CD4-positive, alpha-beta T cell treated with Interleukin-15 for 4 hours (primary cell): ENCODE measurements around the gene ARHGAP19.
"Not testable (repeated sequence)": the region's sequence is repeated elsewhere in the genome, so short reads cannot be mapped to it uniquely, and the experiment has no call there.

ENCODE experiments used
- DNase-seq: peaks from one replicate; pipeline ENCODE4 v3.0.0-alpha.2; 2020; ENCODE audit warnings: low spot score

ARHGAP19 gene

GRCh38 chr10:97321032-97321803, 28.8 kb upstream of the ARHGAP19 start:
- DNase-seq = no peak

- no peak for DNase-seq
Measured at GRCh38 chr10:97320480-97321031, 28.1 kb upstream of the ARHGAP19 start.

- peak; percentile 61 for DNase-seq
Measured at GRCh38 chr10:97319671-97320479, 27.4 kb upstream of the ARHGAP19 start.

GRCh38 chr10:97318772-97319651, 26.6 kb upstream of the ARHGAP19 start, which contains the start of gene FRAT1:
TSS of gene FRAT1 (plus strand) at chr10:97319271. CDS start at chr10:97319454, 183 bp downstream.
- DNase-seq = peak; percentile 89

- DNase-seq = no peak
Measured at GRCh38 chr10:97314671-97315070, 22.2 kb upstream of the ARHGAP19 start.

- no peak for DNase-seq
Measured at GRCh38 chr10:97312897-97313296, 20.5 kb upstream of the ARHGAP19 start.

GRCh38 chr10:97311111-97311626, 18.7 kb upstream of the ARHGAP19 start:
- DNase-seq = no peak

- DNase-seq = no peak
Measured at GRCh38 chr10:97307866-97308780, 15.7 kb upstream of the ARHGAP19 start.

GRCh38 chr10:97307441-97307840, 15.0 kb upstream of the ARHGAP19 start:
- DNase-seq = no peak

- no peak for DNase-seq
Measured at GRCh38 chr10:97302088-97302791, 9.8 kb upstream of the ARHGAP19 start.

GRCh38 chr10:97300980-97301379, 8.5 kb upstream of the ARHGAP19 start:
- DNase-seq = no peak

- DNase-seq = no peak
Measured at GRCh38 chr10:97298223-97298571, 5.8 kb upstream of the ARHGAP19 start.

- DNase-seq = no peak
Measured at GRCh38 chr10:97297556-97298222, 5.3 kb upstream of the ARHGAP19 start.

GRCh38 chr10:97292862-97293198, 393 bp upstream of the ARHGAP19 start:
- DNase-seq = no peak

- DNase-seq = no peak
Measured at GRCh38 chr10:97291357-97292096, 910 bp downstream of the ARHGAP19 start.

GRCh38 chr10:97290576-97291356, 1.7 kb downstream of the ARHGAP19 start:
- not testable (repeated sequence) for DNase-seq

- not testable (repeated sequence) for DNase-seq
Measured at GRCh38 chr10:97290076-97290475, 2.4 kb downstream of the ARHGAP19 start.

GRCh38 chr10:97280783-97281182, 11.7 kb downstream of the ARHGAP19 start:
- DNase-seq = no peak
